K562 (cell line): ENCODE results near the gene FTL. TPM values are rescaled to one million over a fixed set of nuclear protein-coding genes. Genes with fewer than 3 reads are reported as not detected.
A peak's percentile ranks its signal among the peaks of the same experiment; 100 is the strongest.

Source experiments
- ADNP ChIP-seq: fragments of 200-800 bp; sonication (Bioruptor generic); IDR thresholded peaks from 2 replicates; pipeline ENCODE4 v1.6.1; 2016; ENCODE audit warnings: missing genetic modification characterization, missing compliant biosample characterization
- ARNT ChIP-seq, 2 experiments: fragments of 450-650 bp; IDR thresholded peaks; 2 replicates each; pipeline ENCODE4 v1.6.1; 2016; ENCODE audit warnings: mild to moderate bottlenecking in 1 of 2
- CHD4 ChIP-seq: fragments of 200-600 bp; sonication (generic); IDR thresholded peaks from 3 replicates; pipeline ENCODE4 v1.6.1; 2012; ENCODE audit warnings: low read depth, mild to moderate bottlenecking, mixed read lengths, low read length, inconsistent platforms; ENCODE audit not compliant: insufficient read depth, insufficient replicate concordance, poor library complexity, severe bottlenecking
- CSDE1 ChIP-seq, 2 experiments: fragments of 450-650 bp; IDR thresholded peaks; 2 replicates each; pipeline ENCODE4 v1.6.1; 2016; ENCODE audit warnings: mild to moderate bottlenecking in 1 of 2
- GATA2 ChIP-seq: sonication (generic); formaldehyde crosslinking; IDR thresholded peaks from 2 replicates; pipeline ENCODE4 v1.4.0; 2020; ENCODE audit warnings: mild to moderate bottlenecking, missing genetic modification reagents
- HDAC6 ChIP-seq: IDR thresholded peaks from 2 replicates; pipeline ENCODE4 v1.6.1; 2012; ENCODE audit warnings: low read depth, mild to moderate bottlenecking, control low read depth, inconsistent platforms, low read length, moderate library complexity
- KLF1 ChIP-seq: fragments of 450-650 bp; IDR thresholded peaks from 2 replicates; pipeline ENCODE4 v1.6.1; 2016; ENCODE audit warnings: missing genetic modification characterization, missing compliant biosample characterization
- MEF2A ChIP-seq: IDR thresholded peaks from 2 replicates; pipeline ENCODE4 v1.6.1; 2011; ENCODE audit warnings: low read depth, mild to moderate bottlenecking, low read length, moderate library complexity; ENCODE audit not compliant: control insufficient read depth
- MTA3 ChIP-seq: fragments of 450-650 bp; formaldehyde crosslinking; IDR thresholded peaks from 2 replicates; pipeline ENCODE4 v1.6.1; 2017; ENCODE audit warnings: mild to moderate bottlenecking, borderline replicate concordance
- PML ChIP-seq: IDR thresholded peaks from 2 replicates; pipeline ENCODE4 v1.6.1; 2012; ENCODE audit warnings: low read length, inconsistent platforms
- POLR2H ChIP-seq: IDR thresholded peaks from 2 replicates; pipeline ENCODE4 v1.6.1; 2016; ENCODE audit warnings: missing genetic modification characterization, low read depth, mild to moderate bottlenecking, control low read depth, missing compliant biosample characterization, moderate library complexity
- PYGO2 ChIP-seq: fragments of 450-650 bp; IDR thresholded peaks from 2 replicates; pipeline ENCODE4 v1.6.1; 2016; ENCODE audit warnings: mild to moderate bottlenecking, missing genetic modification characterization, moderate library complexity, missing compliant biosample characterization
- SRSF1 ChIP-seq: fragments of 200-400 bp; formaldehyde crosslinking; IDR thresholded peaks from 2 replicates; pipeline ENCODE4 v1.6.1; 2017; ENCODE audit warnings: mild to moderate bottlenecking, low read depth, low read length, moderate library complexity
- TBP ChIP-seq: optimal IDR thresholded peaks from 2 replicates; pipeline ENCODE3; 2011; ENCODE audit warnings: low read depth, low read length, improper control_type of control experiment
- ZC3H11A ChIP-seq: IDR thresholded peaks from 2 replicates; pipeline ENCODE4 v1.6.1; 2012; ENCODE audit warnings: low read depth, low read length, improper control_type of control experiment
- ZC3H4 ChIP-seq: sonication (generic); formaldehyde crosslinking; IDR thresholded peaks from 2 replicates; pipeline ENCODE4 v1.9.0; 2021; ENCODE audit warnings: missing genetic modification reagents, borderline replicate concordance
- ZNF12 ChIP-seq: sonication (generic); formaldehyde crosslinking; IDR thresholded peaks from 2 replicates; pipeline ENCODE4 v1.4.0; 2020; ENCODE audit warnings: mild to moderate bottlenecking, missing genetic modification reagents
- ZNF583 ChIP-seq: fragments of 250-450 bp; sonication (Bioruptor Pico); IDR thresholded peaks from 2 replicates; pipeline ENCODE4 v1.4.0; 2020
- polyA plus RNA-seq, 8 experiments: library from polyadenylated mRNA; depleted of rRNA in 4 of 8; stranded (reverse) in 5 of 8; unstranded in 3 of 8; fragments of >200 nt; fragmentation: Nextera tagmentation in 2 of 8; fragmentation: Illumina TruSeq in 1 of 8; extraction: Ambion mirVana in 2 of 8; extraction: Trizol in 1 of 8; gene quantifications; 2 replicates each; pipeline versions ENCODE4 v1.2.1 to v1.2.3, GENCODE V29; 2011 to 2014; ENCODE audit warnings: inconsistent platforms in 1 of 8, missing spikeins in 1 of 8
- total RNA-seq, 7 experiments: library from RNA; depleted of rRNA in 6 of 7; stranded (reverse); fragments of >200 nt in 6 of 7; fragmentation: Illumina TruSeq in 2 of 7; extraction: Trizol in 2 of 7; gene quantifications; 2 replicates each; pipeline versions ENCODE4 v1.2.1 to v1.2.3, GENCODE V29; 2011 to 2021; ENCODE audit warnings: low replicate concordance in 1 of 7
- TF ChIP-seq, protein P1 (sequence below): fragments of 450-650 bp; IDR thresholded peaks from 2 replicates; pipeline ENCODE4 v1.6.1; 2016; ENCODE audit warnings: mild to moderate bottlenecking
- TF ChIP-seq, protein P2 (sequence below): fragments of 450-650 bp; IDR thresholded peaks from 2 replicates; pipeline ENCODE4 v1.6.1; 2016
- TF ChIP-seq, protein P3 (sequence below): fragments of 250-450 bp; sonication (Bioruptor Pico); IDR thresholded peaks from 2 replicates; pipeline ENCODE4 v1.8.0; 2021; ENCODE audit warnings: moderate library complexity, mild to moderate bottlenecking, inconsistent platforms

The FTL gene
- total and polyA plus RNA-seq, 9 of the 15 experiments (the other 6 are each of a cell fraction or from before 2014, with no cell fraction given) = 1,231 to 27,415 (median 3,965) TPM

DNA sequence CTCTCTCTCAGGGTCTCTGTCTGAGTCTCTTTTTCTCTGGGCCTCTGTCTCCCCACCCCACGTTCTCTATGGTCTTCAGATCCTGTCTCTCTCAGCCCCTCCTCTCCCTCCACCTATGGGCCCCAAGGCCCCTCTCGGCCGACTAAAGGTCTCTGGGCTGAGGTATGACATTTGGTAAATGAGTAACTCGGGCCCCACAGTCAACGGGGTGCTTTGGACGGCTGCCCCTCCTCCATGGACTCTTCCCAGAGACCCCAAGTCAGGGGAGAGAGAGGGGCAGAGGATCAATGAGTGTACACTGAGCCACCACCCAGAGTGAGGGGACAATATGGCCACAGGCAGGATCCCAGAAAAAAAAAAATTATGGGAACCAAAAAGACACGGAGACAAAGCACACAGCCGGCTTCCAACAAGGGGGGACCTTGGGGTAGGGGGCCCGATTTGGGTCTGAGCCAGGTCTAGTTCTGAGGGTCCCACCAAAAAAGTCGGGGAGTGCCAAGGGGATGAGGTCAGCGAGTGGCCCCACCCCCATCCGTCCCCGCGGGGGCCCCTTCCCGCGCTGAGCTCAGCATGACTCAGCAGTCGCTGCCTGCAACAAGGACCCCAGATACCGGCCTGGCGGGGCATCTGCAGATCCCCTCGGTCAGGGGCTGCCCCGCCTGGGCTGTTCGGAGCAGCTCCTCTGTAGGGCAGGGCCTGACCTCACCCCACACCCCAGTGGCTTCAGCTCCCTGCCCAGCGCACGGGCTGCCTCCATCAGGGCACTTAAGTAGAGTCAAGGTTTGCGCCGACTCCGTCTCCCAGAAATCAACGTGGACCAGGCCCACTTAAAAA, 1.5 kb upstream of the FTL start (continued):
- TF ChIP-seq SRSF1 = no peak
- no peak for TF ChIP-seq ZNF12 (CRISPR knock-in tag)
- TF ChIP-seq TBP = no peak
- TF ChIP-seq ARNT (IDR thresholded peaks at IDR 0.05) = no peak
- TF ChIP-seq POLR2H = peak; percentile 62
- TF ChIP-seq KLF1 = no peak; the same call in 1 of the 2 replicates
- TF ChIP-seq CHD4 = no peak
- TF ChIP-seq CSDE1 (IDR thresholded peaks at IDR 0.05) = no peak
- TF ChIP-seq, protein P1, sequence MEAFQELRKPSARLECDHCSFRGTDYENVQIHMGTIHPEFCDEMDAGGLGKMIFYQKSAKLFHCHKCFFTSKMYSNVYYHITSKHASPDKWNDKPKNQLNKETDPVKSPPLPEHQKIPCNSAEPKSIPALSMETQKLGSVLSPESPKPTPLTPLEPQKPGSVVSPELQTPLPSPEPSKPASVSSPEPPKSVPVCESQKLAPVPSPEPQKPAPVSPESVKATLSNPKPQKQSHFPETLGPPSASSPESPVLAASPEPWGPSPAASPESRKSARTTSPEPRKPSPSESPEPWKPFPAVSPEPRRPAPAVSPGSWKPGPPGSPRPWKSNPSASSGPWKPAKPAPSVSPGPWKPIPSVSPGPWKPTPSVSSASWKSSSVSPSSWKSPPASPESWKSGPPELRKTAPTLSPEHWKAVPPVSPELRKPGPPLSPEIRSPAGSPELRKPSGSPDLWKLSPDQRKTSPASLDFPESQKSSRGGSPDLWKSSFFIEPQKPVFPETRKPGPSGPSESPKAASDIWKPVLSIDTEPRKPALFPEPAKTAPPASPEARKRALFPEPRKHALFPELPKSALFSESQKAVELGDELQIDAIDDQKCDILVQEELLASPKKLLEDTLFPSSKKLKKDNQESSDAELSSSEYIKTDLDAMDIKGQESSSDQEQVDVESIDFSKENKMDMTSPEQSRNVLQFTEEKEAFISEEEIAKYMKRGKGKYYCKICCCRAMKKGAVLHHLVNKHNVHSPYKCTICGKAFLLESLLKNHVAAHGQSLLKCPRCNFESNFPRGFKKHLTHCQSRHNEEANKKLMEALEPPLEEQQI = no peak
- TF ChIP-seq, protein P2, sequence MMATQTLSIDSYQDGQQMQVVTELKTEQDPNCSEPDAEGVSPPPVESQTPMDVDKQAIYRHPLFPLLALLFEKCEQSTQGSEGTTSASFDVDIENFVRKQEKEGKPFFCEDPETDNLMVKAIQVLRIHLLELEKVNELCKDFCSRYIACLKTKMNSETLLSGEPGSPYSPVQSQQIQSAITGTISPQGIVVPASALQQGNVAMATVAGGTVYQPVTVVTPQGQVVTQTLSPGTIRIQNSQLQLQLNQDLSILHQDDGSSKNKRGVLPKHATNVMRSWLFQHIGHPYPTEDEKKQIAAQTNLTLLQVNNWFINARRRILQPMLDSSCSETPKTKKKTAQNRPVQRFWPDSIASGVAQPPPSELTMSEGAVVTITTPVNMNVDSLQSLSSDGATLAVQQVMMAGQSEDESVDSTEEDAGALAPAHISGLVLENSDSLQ = no peak; the same call in 1 of the 2 replicates
- TF ChIP-seq ADNP (tag) = no peak
- no peak for TF ChIP-seq ZC3H4 (CRISPR knock-in tag)
- peak; percentile 68; the same call in 1 of the 2 replicates for TF ChIP-seq PYGO2
- peak; percentile 92 for TF ChIP-seq MTA3
- TF ChIP-seq GATA2 (CRISPR knock-in tag) = no peak
- no peak for TF ChIP-seq MEF2A
- TF ChIP-seq ZC3H11A = no peak
- peak; percentile 45; the same call in 1 of the 2 replicates for TF ChIP-seq ZNF583 (CRISPR knock-in tag)
- peak; percentile 68; the same call in 1 of the 2 replicates for TF ChIP-seq PML
- TF ChIP-seq, protein P3, sequence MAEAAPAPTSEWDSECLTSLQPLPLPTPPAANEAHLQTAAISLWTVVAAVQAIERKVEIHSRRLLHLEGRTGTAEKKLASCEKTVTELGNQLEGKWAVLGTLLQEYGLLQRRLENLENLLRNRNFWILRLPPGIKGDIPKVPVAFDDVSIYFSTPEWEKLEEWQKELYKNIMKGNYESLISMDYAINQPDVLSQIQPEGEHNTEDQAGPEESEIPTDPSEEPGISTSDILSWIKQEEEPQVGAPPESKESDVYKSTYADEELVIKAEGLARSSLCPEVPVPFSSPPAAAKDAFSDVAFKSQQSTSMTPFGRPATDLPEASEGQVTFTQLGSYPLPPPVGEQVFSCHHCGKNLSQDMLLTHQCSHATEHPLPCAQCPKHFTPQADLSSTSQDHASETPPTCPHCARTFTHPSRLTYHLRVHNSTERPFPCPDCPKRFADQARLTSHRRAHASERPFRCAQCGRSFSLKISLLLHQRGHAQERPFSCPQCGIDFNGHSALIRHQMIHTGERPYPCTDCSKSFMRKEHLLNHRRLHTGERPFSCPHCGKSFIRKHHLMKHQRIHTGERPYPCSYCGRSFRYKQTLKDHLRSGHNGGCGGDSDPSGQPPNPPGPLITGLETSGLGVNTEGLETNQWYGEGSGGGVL (CRISPR knock-in tag) = peak; percentile 51; the same call in 1 of the 2 replicates
- 0 out of 2 replicates have a peak, but pooled peaks have one; percentile 38 for TF ChIP-seq HDAC6
